ENCODE data around the gene SULT4A1.
A peak's percentile ranks its signal among the peaks of the same experiment; 100 is the strongest.

The SULT4A1 gene

GRCh38 chr22:43828725-43828997, 33.7 kb downstream of the SULT4A1 start:
- DNase-seq (ENCODE audit: low spot score) = no peak

- DNase-seq (ENCODE audit: low spot score) = no peak
Observed at GRCh38 chr22:43827926-43828724, 34.2 kb downstream of the SULT4A1 start.

- DNase-seq (ENCODE audit: low spot score) = no peak
Observed at GRCh38 chr22:43827003-43827735, 35.1 kb downstream of the SULT4A1 start.

DNA sequence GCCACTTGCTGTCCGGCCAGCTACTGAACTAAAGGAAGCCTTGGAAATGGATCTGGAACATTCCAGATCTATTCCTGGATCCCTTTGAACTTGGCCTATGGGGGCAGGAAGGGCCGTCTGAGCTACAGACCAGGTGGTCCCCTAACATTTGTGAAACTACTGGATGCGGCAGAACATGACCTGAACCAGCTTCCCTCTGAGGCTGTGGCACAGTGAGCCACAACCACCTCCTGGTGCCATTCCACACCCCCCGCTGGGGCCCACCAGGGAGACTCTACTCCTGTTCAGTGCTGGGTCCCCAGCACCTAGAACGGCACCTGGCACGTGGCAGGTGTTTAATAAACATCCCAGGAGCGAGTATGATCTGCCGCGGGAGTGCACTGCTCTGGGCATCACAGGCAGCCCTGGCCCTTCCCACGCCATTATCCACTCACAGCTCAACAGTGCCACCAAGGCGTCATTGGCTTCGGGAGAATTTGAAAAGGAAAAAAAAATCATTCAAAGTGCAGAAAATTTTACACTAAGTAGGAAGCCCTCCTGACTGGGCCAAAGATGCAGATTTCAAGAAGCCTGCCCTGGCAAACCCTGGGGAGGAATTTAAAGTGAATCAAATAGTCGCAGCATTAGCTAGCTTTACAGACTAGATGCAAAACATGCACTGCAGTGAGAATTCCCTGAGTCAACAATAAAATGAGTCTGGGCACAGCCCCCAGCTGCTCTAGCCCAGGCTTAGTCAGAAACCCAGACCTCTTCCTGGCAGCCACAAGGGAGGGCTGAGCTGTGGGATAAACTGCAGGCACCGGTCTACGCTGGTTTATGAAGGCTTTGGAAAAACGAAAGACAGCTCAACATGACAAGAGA, 35.9 kb downstream of the SULT4A1 start:
- peak; percentile 75 for DNase-seq (ENCODE audit: low spot score)

- DNase-seq (ENCODE audit: low spot score) = no peak
Observed at GRCh38 chr22:43825651-43826050, 36.7 kb downstream of the SULT4A1 start.

GRCh38 chr22:43824724-43825420, 37.4 kb downstream of the SULT4A1 start:
- no peak for DNase-seq (ENCODE audit: low spot score)

- DNase-seq (ENCODE audit: low spot score) = no peak
Observed at GRCh38 chr22:43823911-43824665, 38.2 kb downstream of the SULT4A1 start.

- no peak for DNase-seq (ENCODE audit: low spot score)
Observed at GRCh38 chr22:43823353-43823908, 38.9 kb downstream of the SULT4A1 start.

DNA sequence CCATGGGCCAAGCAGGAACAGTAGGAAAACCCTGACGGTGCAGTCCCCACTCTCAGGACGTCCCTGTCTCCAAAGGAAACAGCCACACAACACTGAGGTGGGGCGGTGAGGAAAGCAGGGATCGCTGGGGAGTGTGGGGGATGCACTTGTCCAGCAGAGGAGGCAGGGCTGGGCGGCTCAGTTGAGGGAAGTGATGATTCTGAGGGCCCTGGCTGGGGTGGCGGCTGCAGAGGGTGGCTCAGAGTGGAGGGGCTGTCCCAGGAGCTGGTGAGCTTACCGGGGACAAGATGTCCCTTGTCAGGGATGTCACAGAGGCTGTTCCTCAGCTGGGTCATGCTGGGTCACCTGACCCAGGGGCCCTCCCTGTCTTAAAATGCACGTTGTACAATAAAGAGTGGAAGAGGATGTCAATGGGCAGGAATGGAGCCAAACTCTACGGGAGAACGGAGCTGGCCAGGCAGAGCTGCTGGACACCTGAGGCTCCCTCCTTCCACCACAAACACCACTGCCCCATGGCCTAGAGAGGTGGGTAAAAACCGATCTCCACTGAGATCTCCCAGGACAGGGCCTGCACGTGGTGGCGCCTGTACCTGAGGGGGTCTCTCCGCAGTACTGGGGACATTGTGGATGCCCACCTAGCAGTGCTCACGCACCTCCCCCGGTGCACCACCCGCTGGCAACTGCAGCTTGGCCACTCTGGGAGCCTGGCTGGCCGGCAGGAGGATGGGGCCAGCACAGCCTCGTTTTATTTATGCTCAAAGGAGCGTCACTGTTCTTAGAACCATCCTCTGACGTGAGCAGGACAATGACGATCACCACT, 40.5 kb downstream of the SULT4A1 start:
- DNase-seq (ENCODE audit: low spot score) = no peak

- DNase-seq (ENCODE audit: low spot score) = no peak
Observed at GRCh38 chr22:43820651-43821305, 41.5 kb downstream of the SULT4A1 start.

DNA sequence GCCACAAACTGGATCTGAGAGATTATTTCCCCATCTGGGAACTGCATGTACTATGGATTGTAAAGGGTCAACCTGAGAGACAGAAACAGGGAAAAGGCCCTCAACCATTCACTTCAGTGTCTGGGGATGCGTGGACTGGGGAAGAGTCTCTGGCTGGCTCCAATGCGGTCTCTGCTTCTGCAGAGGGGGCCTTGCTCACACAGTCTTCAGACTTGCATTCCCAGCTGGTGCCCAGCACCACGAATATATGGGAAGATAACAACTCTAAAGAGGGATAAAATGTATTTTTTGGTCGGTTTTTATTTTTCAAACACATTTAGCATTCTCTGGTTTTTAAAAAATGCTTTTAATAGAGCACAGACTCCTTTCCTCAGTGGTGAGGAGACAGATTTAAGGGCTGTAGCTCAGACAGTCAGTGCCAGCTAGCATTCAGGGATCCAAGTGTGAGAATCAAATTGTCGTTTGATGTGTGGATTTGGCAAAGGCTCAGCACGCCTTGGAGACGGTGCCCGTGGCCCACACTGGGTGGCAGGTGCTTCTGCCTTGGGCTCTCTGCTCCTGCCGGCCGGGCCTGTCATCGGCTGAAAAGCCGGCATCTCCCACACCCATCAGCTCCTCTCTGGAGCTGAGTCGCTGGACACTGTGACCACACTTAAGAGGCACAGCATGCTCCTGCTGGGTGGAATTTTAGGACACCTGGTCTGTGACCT, 42.2 kb downstream of the SULT4A1 start:
- no peak for DNase-seq (ENCODE audit: low spot score)

- no peak for DNase-seq (ENCODE audit: low spot score)
Observed at GRCh38 chr22:43819421-43819921, 42.8 kb downstream of the SULT4A1 start.

GRCh38 chr22:43818981-43819380, 43.3 kb downstream of the SULT4A1 start:
- no peak for DNase-seq (ENCODE audit: low spot score)

- DNase-seq (ENCODE audit: low spot score) = no peak
Observed at GRCh38 chr22:43817402-43817801, 44.9 kb downstream of the SULT4A1 start.

DNA sequence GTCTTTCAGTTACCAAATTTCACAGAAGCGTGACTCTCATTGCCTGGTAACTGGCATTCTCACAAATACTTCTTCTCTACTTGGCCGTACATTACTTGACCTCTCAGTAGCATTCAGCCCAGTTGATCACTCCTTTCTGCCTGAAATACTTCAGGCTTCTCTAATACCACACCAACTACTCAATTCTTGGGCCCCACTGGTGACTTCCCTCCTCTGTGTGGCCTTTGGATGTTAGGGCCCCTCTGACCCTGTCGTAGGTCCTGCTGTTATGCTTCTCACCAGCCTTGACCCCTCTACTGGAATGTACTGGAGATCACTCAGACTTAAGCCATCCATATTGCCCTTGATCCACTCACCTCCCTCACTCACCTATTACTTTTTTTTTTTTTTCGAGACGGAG, 48.0 kb downstream of the SULT4A1 start:
- DNase-seq (ENCODE audit: low spot score) = no peak

DNA sequence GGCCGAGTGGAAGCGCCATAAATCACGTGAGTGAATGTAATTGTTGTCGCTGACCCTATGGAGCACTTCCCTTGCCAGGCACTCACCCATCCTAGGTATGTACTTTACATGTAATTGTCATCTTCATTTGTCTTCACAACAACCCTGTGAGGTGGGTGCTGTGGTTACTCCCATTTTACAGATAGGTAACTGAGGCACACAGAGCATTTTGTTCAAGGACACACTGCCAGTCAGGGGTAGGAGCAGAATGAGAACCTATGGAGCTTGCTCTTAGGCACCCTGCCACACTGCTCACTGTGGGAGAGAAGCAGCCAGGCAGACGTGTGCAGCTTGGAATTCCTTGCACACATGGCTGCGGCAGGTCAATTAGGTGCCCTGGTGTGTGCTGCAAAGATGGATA, 49.4 kb downstream of the SULT4A1 start:
- no peak for DNase-seq (ENCODE audit: low spot score)

DNA sequence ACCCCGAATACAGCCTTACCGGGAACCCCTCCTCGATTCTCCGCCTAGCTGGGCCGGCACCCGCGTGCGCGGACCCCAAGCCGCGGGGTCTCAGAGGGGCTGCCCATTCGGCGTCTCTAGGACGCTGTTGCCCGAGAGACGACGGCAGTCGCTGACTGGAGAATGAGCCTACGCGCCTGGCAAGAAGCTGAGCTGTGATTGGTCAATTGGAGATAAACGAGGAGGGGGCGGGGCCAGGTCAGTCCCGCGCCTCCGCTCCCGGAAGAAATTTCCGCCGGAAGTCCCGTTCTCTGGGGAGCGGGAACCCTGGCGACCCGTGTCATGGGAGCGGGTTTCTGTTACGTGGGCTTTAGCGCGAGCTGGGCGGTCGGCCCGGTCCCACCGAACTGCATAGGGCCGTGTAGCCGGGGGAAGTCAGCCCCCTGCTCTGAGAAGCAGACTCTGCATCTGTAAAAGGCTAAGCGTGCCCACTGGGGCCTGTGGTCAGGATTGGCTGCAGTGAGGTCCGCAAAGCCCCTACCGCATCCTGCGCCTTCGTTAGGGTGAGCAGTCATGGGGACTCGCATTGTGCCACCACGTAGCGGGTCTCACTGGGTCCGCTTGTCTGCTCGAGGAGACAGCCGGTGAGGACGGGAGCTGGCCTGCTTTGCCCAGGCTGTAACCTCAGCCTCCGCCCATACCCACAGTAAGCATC, 50.0 kb downstream of the SULT4A1 start, which contains the start of gene EFCAB6:
Gene EFCAB6, minus strand, starts transcription at position 157 of the 694 bp plus-strand sequence. CDS start 29,987 bp downstream, outside the sequence.
- DNase-seq (ENCODE audit: low spot score) = peak; percentile 97

- DNase-seq (ENCODE audit: low spot score) = peak; percentile 15
Observed at GRCh38 chr22:43811777-43812148, 50.5 kb downstream of the SULT4A1 start.

Measured in AG08396 (cell line).